HUES48 (cell line): ENCODE measurements around the gene CSTF3.

Experiments
- H3K27ac ChIP-seq: one replicate; pipeline ENCODE4 v1.7.0; 2013; ENCODE audit warnings: low read depth, low read length, inconsistent platforms
- H3K27me3 ChIP-seq: 2 replicates; pipeline ENCODE4 v1.6.1; 2013; ENCODE audit warnings: mild to moderate bottlenecking, low read length; ENCODE audit not compliant: control insufficient read depth, insufficient read depth
- H3K36me3 ChIP-seq: 2 replicates; pipeline ENCODE4 v1.6.1; 2013; ENCODE audit warnings: low read length; ENCODE audit not compliant: control insufficient read depth, insufficient read depth
- H3K4me1 ChIP-seq: 2 replicates; pipeline ENCODE4 v1.6.1; 2013; ENCODE audit warnings: mild to moderate bottlenecking, low read length; ENCODE audit not compliant: control insufficient read depth, insufficient read depth
- H3K4me3 ChIP-seq: 2 replicates; pipeline ENCODE4 v1.5.1; 2013; ENCODE audit warnings: mild to moderate bottlenecking, low read depth, low read length
- H3K9ac ChIP-seq: 2 replicates; pipeline ENCODE4 v1.6.1; 2013; ENCODE audit warnings: mild to moderate bottlenecking, low read depth, low read length, moderate library complexity
- H3K9me3 ChIP-seq: 2 replicates; pipeline ENCODE4 v1.6.1; 2013; ENCODE audit warnings: low read length; ENCODE audit not compliant: control insufficient read depth, insufficient read depth

CSTF3 gene

DNA sequence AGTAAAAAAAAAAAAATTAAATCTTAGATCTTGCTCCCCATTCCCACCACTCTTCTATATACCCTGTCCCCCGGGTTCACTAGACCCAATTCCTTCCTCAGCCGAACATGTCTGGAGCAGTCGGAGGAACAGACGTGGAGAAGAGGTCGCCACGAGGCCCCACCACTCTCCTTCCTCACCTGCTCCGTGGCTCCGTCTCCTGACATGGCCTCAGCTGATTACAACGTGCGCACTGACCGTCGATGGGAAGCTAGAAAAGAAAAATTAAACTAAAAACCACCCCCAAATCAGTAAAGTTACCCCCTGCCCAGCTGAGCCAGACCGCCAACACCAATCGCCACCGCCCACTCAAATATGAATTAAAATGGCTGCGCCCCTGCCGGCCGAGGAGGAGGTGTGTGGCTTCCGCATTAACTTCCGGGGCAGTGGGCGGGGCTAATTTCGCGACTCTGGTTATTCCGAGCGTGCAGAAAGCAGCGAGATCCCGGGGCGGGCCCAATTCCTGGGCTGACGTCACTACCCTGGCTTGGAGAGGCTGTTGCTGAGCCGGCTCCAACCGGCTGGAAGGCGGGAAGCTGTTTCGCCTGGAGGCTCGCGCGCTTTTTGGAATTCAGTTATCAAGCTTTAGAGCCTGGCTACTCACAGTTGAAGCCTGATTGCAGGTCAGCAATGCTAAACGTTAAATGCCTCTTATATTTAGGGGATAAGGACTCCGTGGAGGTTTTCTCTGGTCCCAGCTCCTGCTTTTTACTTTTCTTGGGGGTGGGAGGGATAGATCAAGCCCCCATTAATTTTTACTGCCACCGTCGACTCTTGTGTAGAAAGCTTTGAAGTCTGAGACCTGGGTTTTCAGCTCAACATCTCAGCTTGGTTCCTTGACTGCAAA, at the start of gene CSTF3:
TSS of gene CSTF3 (minus strand) at position 361 of the 886 bp plus-strand sequence. CDS start at position 206, 155 bp downstream.
- no peaks in the 10 kb centered on the region for H3K9me3 ChIP-seq
- peaks cover 3% of the 10 kb centered on the region; the same call in 1 of the 2 replicates for H3K36me3 ChIP-seq
- peak within 1 kb of the TSS; percentile 92 for H3K9ac ChIP-seq
- no peaks in the 10 kb centered on the region for H3K27me3 ChIP-seq
- peak within 1 kb of the TSS; percentile 83 for H3K27ac ChIP-seq
- peaks cover 19% of the 10 kb centered on the region for H3K4me1 ChIP-seq
- H3K4me3 ChIP-seq: peak within 1 kb of the TSS; percentile 90

- H3K9me3 ChIP-seq: no peaks in the 10 kb centered on the region
- no peaks in the 10 kb centered on the region for H3K36me3 ChIP-seq
- no peak overlapping the region for H3K4me3 ChIP-seq
- H3K27me3 ChIP-seq: no peaks in the 10 kb centered on the region
- H3K4me1 ChIP-seq: no peaks in the 10 kb centered on the region
- no peak overlapping the region for H3K9ac ChIP-seq
- no peak overlapping the region for H3K27ac ChIP-seq
Observed at GRCh38 chr11:33208150-33208549, 46.9 kb upstream of the CSTF3 start.

GRCh38 chr11:33207408-33207985, 46.2 kb upstream of the CSTF3 start:
- Histone ChIP-seq H3K36me3 (no peaks in the 10 kb centered on the region), H3K27me3 (no peaks in the 10 kb centered on the region), H3K9ac (no peak overlapping the region), H3K9me3 (no peaks in the 10 kb centered on the region), H3K27ac (no peak overlapping the region), H3K4me1 (no peaks in the 10 kb centered on the region), H3K4me3 (no peak overlapping the region)

- Histone ChIP-seq H3K4me3 (no peak overlapping the region), H3K4me1 (peaks cover 11% of the 10 kb centered on the region), H3K27ac (no peak overlapping the region), H3K9me3 (no peaks in the 10 kb centered on the region), H3K27me3 (no peaks in the 10 kb centered on the region), H3K9ac (no peak overlapping the region), H3K36me3 (no peaks in the 10 kb centered on the region)
Observed at GRCh38 chr11:33197915-33198727, 36.8 kb upstream of the CSTF3 start.

- Histone ChIP-seq H3K9me3 (no peaks in the 10 kb centered on the region), H3K27ac (peak overlapping the region; percentile 58), H3K4me1 (peaks cover 11% of the 10 kb centered on the region), H3K36me3 (no peaks in the 10 kb centered on the region), H3K27me3 (no peaks in the 10 kb centered on the region), H3K4me3 (no peak overlapping the region), H3K9ac (no peak overlapping the region)
Observed at GRCh38 chr11:33195462-33196173, 34.3 kb upstream of the CSTF3 start.

GRCh38 chr11:33194455-33194854, 33.2 kb upstream of the CSTF3 start:
- no peak overlapping the region for H3K4me3 ChIP-seq
- peaks cover 11% of the 10 kb centered on the region for H3K4me1 ChIP-seq
- no peaks in the 10 kb centered on the region for H3K36me3 ChIP-seq

DNA sequence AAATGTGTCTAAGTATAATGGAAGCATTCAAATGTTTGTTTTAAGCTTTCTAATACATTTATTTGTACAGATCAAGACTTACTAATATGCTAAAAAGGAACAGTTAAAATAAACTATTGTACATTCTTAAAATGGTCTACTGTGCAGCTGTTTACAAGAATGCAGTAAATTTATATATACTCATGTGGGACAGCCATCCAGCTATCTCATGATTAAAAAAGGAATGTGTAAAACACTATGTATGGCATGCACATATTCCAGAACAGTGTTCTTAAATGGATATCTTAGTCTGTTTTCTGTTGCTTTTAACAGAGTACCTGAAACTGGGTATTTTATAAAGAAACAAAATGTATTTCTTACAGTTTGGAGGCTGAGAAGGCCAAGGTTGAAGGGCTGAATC, 30.2 kb upstream of the CSTF3 start:
- Histone ChIP-seq H3K9me3 (no peaks in the 10 kb centered on the region), H3K27ac (no peak overlapping the region), H3K36me3 (no peaks in the 10 kb centered on the region), H3K4me3 (no peak overlapping the region), H3K9ac (no peak overlapping the region), H3K4me1 (peaks cover 25% of the 10 kb centered on the region), H3K27me3 (no peaks in the 10 kb centered on the region)

More at GRCh38 chr11:33194455-33194854, 33.2 kb upstream of the CSTF3 start:
- no peak overlapping the region for H3K9ac ChIP-seq
- no peaks in the 10 kb centered on the region for H3K27me3 ChIP-seq
- H3K9me3 ChIP-seq: no peaks in the 10 kb centered on the region
- no peak overlapping the region for H3K27ac ChIP-seq

DNA sequence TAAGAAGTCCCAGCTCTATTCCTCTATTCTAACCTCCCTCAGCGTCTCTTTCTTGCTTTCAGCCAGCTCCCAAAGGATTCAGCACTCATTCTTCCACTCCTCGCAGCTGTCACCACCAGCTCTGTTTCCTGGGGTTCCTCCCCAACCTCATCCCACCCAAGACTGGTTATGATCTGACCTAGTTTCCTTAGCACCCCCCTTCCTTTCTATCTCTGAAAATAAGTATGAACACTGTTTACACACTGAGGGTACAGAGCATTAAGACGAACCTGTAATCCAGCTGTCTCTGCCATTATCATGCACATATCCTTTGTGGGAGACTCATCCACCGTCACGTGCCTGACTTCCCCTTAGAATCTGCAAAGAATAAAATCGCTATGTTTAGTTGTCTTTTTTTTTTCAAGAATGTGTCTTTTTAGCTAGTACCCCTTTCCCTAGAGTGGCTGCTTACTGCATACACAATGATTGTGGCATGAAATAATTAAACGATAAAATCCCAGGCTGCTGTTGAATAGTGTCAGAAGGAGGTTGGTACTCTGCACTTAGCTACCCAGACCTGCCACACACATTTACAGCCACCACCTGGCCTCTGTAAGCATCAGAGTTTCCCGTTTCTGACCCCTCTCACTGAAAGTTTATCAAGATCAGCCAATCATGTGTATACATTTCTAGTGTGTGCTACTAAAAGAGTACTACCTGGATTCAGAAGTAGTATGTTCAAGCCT, 26.9 kb upstream of the CSTF3 start:
- Histone ChIP-seq H3K9me3 (no peaks in the 10 kb centered on the region), H3K36me3 (no peaks in the 10 kb centered on the region), H3K27me3 (no peaks in the 10 kb centered on the region), H3K9ac (no peak overlapping the region), H3K27ac (peak overlapping the region; percentile 8), H3K4me1 (peaks cover 14% of the 10 kb centered on the region), H3K4me3 (peak overlapping the region; percentile 12; the same call in 1 of the 2 replicates)

- H3K4me1 ChIP-seq: peaks cover 14% of the 10 kb centered on the region
- no peaks in the 10 kb centered on the region for H3K9me3 ChIP-seq
- no peak overlapping the region for H3K27ac ChIP-seq
- no peaks in the 10 kb centered on the region for H3K36me3 ChIP-seq
- H3K27me3 ChIP-seq: no peaks in the 10 kb centered on the region
- H3K4me3 ChIP-seq: no peak overlapping the region
- no peak overlapping the region for H3K9ac ChIP-seq
Observed at GRCh38 chr11:33185756-33186155, 24.5 kb upstream of the CSTF3 start.
